HG03097 (cell line): Measurements from ENCODE around the gene TMEM165.

Source experiments
- ATAC-seq: cut with Tn5 transposase; IDR thresholded peaks from one replicate; pipeline ENCODE4 v1.9.1; 2021; ENCODE audit not compliant: unreplicated experiment, low FRiP score

TMEM165 gene

DNA sequence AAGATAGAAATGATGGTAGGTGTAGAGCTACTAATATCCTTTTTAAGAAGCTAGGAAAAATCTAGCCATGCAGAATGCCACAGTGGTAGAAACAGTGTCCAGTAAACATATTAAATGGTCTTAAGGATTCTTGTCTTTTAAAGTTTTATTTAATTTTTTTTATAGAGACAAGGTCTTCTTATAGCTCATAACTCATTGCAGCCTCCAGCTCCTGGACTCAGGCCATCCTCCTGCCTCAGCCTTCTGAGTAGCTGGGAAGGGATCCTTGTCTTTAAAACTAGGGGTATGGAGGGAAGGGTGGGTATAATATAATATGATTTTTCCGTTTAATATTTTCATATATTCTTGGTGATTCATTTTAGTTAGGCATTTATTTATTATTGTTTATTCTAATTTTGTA lies 3.8 kb downstream of the TMEM165 start:
- ATAC-seq, result no peak

DNA sequence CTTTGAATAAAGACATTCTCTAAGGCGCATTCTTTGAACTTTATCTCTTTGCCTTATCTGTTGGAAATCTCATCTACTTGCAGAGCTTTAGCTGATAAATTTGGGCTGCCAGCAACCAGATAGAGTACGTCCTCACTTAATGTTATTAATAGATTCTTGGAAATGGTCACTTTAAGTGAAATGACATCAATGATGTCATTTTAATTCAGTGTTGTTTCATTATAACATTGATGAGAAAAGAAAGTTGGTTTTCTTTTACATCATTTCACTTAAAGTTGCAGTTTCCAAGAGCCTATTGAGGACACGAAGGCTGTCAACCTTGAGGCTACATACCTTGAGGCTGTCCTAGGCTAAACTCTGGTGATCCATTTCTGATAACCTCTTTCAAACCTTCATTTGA lies 9.3 kb downstream of the TMEM165 start:
- no peak for ATAC-seq

DNA sequence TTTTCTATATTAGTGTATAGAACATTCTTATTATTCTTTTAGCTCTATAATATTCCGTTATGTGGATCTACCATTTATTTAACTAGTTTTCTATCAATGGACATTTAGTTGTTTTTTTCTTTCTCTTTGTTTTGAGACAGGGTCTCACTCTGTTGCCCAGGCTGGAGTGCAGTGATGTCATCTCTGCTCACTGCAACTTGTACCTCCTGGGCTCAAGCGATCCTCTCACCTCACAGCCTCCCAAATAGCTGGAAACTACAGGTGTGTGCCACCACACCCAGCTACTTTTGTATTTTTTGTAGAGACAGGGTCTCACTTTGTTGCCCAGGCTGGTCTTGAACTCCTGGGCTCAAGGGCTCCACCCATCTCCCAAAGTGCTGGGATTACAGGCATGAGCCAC lies 10.8 kb downstream of the TMEM165 start:
- ATAC-seq, result no peak

GRCh38 chr4:55407119-55407518 lies 11.4 kb downstream of the TMEM165 start:
- ATAC-seq, result no peak

- no peak for ATAC-seq
These were observed 12.0 kb downstream of the TMEM165 start for GRCh38 chr4:55407764-55408163.

DNA sequence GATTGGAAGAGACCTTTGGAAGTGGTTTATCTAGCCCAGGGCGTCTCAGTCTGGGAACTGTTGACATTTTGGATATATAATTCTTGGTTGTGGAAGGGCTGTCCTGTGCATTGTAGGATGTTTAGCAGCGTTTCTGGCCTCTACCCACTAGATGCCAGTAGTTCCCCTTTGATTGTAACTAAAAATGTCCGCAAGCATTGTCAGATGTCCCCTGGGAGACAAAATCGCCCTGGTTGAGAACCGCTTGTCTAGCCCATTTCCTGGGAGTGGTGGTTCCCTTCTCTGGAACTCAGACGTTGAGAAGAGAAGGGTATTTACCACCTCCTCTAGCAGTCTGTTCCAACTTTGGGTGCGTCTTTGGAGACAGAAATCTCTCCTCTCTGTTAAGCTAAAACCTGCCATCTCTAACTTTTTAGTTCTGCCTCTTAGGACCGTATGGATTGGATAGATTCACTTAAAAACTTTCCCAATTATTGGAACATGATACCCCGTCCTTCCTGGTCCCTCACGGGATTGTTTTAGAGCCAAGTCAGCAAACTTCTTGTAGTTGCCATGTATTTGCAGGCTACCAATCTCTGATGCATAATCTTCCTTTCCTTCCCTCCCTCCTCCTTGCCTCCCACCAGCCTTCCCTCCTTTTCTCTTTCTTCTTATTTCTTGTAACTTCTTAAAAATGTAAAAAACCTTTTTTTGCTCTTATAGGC lies 13.9 kb downstream of the TMEM165 start:
- ATAC-seq, result peak; percentile 64

DNA sequence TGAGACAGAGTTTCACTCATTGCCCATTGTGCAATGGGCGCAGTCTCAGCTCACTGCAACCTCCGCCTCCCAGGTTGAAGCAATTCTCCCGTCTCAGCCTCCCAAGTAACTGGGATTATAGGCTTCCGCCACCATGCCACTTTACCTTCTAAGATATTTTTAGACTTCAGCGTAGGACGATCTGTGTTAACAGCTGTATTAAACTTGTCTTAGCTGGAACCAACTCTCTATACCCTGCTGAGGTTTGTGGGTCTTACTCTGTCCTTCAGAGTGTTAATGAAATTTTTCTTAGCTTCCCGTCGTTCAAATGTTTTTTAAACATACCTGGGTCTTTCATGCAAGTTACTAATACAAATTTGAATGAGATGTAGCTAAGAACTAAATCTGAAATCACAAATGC lies 14.7 kb downstream of the TMEM165 start:
- ATAC-seq, result no peak

GRCh38 chr4:55411621-55412020 lies 15.9 kb downstream of the TMEM165 start:
- ATAC-seq, result no peak

DNA sequence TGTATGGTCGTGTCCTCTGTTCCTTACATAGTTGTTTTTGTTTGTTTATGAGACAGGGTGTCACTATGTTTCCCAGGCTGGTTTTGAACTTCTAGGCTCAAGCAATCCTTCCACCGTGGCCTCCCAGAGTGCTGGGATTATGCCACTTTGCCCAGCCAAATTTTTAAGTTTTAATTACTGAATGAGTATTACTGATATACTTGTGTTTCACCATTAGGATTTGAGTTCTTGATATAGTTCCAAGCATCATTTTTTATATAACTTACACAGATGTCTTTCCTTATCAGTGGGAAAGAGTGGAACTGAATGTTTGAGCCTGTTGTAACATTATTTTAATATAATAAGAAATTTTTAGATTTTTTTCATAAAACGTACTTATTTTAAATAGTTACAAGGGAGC lies 20.4 kb downstream of the TMEM165 start:
- no peak for ATAC-seq

DNA sequence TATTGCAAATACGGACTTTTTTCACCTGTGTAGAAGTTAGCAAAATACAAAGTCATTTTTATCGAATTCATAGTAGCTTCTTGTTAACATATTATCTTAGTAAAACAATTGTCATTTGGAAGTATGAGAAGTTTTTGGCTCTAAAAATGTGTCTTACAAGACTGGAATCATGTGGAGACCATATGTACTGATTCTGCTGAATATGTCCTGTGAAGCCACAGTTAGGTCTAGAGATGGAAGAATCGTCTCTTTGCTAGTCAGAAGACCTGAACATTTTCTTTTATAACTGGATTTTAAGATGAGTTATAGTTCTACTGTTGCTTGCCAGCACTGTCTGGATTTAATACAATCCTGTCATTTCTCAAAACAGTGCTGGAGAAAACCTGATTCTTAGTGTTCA lies 29.0 kb downstream of the TMEM165 start:
- no peak for ATAC-seq

- no peak for ATAC-seq
These were observed 36.1 kb downstream of the TMEM165 start for GRCh38 chr4:55431710-55432336.

GRCh38 chr4:55435141-55435841 lies 39.5 kb downstream of the TMEM165 start:
- ATAC-seq, result peak; percentile 46

DNA sequence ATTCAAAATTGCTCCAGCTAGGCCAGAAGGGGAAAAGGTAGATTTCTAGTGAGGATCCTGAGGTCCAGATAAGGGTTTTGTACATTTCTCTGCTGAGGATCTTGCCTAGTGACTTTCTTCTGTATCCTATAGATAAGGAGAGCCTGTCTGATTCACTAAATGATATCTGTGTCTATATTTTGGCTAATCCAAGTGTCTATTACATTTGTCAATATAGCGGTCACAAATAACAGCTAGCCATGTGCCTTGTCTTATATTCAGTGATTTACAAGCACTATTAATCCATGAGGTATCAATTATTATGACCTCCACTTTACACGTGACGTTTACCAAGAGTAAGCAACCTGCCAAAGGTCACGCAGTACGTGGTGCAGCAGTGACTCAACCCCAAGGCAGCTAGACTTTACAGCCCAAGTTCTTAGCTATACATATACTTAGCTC lies 41.6 kb downstream of the TMEM165 start:
- ATAC-seq, result no peak

DNA sequence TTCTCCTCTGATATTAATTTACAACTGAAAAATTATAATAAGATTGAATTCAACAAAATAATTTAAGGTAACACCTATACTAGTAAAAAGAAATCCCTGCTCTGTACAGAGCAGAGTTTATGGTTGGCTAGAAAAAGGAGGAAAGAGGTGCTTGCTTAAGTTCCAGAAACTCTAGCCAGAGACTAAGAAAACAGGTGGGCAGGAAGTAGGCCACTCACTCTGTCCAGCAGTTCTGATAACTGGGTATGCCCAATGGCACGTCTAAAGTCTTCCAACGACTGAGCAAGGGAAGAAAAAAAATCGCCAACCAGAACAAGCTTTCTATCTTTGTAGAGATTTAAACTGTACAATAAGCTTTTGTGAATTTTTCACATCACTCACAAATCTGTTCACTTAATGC lies 42.1 kb downstream of the TMEM165 start:
- ATAC-seq, result no peak

- ATAC-seq, result no peak
These were observed 42.6 kb downstream of the TMEM165 start for GRCh38 chr4:55438314-55438713.

GRCh38 chr4:55439023-55439422 lies 43.3 kb downstream of the TMEM165 start:
- no peak for ATAC-seq

DNA sequence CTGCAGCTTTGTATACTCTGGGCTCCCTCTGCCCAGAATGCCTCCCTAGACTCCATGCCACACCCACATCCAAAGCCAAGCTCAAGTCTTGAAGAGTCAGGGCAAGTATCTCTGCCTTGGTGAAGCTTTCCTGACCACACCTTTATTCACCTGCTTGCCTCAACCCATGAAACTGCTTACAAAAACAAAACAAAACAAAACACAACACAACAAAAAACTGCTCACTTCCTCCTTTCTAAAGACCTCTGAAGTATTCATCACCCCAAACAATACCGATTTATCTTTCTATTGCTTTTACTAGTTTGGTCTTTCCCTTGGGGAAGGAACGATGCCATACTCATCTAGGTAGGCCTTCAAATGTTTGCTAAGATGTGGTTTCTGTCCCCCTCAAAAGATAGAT lies 45.0 kb downstream of the TMEM165 start:
- ATAC-seq, result no peak

GRCh38 chr4:55442541-55442940 lies 46.8 kb downstream of the TMEM165 start:
- ATAC-seq, result no peak

GRCh38 chr4:55444827-55445226 lies 49.1 kb downstream of the TMEM165 start:
- ATAC-seq, result no peak

- no peak for ATAC-seq
These were observed 50.3 kb downstream of the TMEM165 start for GRCh38 chr4:55445921-55446577.

- ATAC-seq, result no peak
These were observed 50.8 kb downstream of the TMEM165 start for GRCh38 chr4:55446578-55446922.
